Tibial nerve (tissue), 4 donors: Measurements from ENCODE around the gene ISG20. TPM values are rescaled to one million over a fixed set of nuclear protein-coding genes. Genes with fewer than 3 reads are reported as not detected.

Experiments used
- DNase-seq, 2 donors: peaks; one replicate each; pipeline ENCODE4 v3.0.0-alpha.2; 2019; ENCODE audit warnings: low spot score in 2 of 2
- H3K27ac ChIP-seq, 4 donors: fragments of 200-600 bp; sonication (generic) in 3 of 4; one replicate each; pipeline ENCODE4 v1.5.1; 2017 to 2019; ENCODE audit warnings: mild to moderate bottlenecking in 1 of 4
- H3K27me3 ChIP-seq, 2 donors: fragments of 200-600 bp; sonication (generic) in 1 of 2; one replicate each; pipeline versions ENCODE4 v1.5.1 to v1.6.0; 2017 to 2019
- H3K36me3 ChIP-seq, 3 donors: fragments of 200-600 bp; sonication (generic); one replicate each; pipeline ENCODE4 v1.5.1; 2018 to 2019
- H3K4me1 ChIP-seq, 4 donors: fragments of 200-600 bp; sonication (generic) in 3 of 4; one replicate each; pipeline ENCODE4 v1.5.1; 2017 to 2019
- H3K4me3 ChIP-seq, 4 donors: fragments of 200-600 bp; sonication (generic) in 3 of 4; one replicate each; pipeline ENCODE4 v1.5.1; 2017 to 2019; ENCODE audit warnings: mild to moderate bottlenecking in 1 of 4, moderate library complexity in 1 of 4
- H3K9me3 ChIP-seq, 4 donors: fragments of 200-600 bp; sonication (generic) in 3 of 4; one replicate each; pipeline ENCODE4 v1.5.1; 2017 to 2019
- EP300 ChIP-seq, 2 donors: sonication (generic); formaldehyde crosslinking; IDR thresholded peaks; one replicate each; pipeline ENCODE4 v1.6.1; 2017; ENCODE audit warnings: antibody characterized with exemption in 2 of 2, mild to moderate bottlenecking in 1 of 2
- POLR2A ChIP-seq, 2 donors: fragments of 450-650 bp; IDR thresholded peaks; one replicate each; pipeline ENCODE4 v1.6.1; 2017; ENCODE audit warnings: antibody characterized with exemption in 2 of 2, mild to moderate bottlenecking in 2 of 2, moderate library complexity in 2 of 2
- WGBS, 2 donors: methylation state at CpG; one replicate each; pipeline ENCODE4 v1.1.5; 2018; 5-methylcytosine and 5-hydroxymethylcytosine counted together
- total RNA-seq, 4 donors: library from RNA; depleted of rRNA; stranded (reverse); fragments of >200 nt; gene quantifications; one replicate each; pipeline ENCODE4 v1.1.0, GENCODE V29; 2016
- TF ChIP-seq, protein P1 (sequence below), 5 experiments: fragments of 200-600 bp in 3 of 5; fragments of 450-650 bp in 2 of 5; sonication (generic) in 3 of 5; IDR thresholded peaks; one replicate each; pipeline ENCODE4 v1.5.1; 2016 to 2019; ENCODE audit warnings: antibody characterized with exemption in 5 of 5, mild to moderate bottlenecking in 3 of 5, moderate library complexity in 2 of 5

The ISG20 gene
- total RNA-seq, 4 donors from 2014 or later, result 18.2 to 34.5 (median 23.8) TPM

DNA sequence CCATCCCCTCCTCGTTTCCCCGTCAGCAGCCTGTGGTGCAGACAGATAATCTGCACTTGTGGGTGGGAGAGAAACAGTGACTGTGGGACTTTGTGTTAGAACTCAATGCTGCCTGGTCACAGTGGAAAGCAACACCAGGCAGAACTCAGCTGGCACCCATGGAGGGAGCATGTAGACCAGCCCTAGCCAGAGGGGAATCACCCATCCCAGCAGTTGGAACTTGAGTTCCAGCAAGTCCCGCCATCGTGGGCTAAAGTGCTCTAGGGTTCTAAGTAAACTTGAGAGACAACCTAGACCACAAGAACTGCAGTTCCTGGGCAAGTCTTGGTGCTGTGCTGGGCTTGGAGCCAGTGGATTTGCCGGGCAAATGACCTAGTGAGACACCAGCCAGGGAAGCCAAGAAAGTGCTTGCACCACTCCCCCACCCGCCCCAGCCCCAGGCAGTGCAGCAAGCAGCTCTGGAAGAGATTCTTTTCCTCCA, 24.4 kb downstream of the ISG20 start:
- H3K36me3 ChIP-seq, result no peaks in the 10 kb centered on the region
- DNase-seq, result no peak
- H3K27me3 ChIP-seq, result no peaks in the 10 kb centered on the region
- H3K4me3 ChIP-seq, result no peak overlapping the region
- TF ChIP-seq, protein P1, sequence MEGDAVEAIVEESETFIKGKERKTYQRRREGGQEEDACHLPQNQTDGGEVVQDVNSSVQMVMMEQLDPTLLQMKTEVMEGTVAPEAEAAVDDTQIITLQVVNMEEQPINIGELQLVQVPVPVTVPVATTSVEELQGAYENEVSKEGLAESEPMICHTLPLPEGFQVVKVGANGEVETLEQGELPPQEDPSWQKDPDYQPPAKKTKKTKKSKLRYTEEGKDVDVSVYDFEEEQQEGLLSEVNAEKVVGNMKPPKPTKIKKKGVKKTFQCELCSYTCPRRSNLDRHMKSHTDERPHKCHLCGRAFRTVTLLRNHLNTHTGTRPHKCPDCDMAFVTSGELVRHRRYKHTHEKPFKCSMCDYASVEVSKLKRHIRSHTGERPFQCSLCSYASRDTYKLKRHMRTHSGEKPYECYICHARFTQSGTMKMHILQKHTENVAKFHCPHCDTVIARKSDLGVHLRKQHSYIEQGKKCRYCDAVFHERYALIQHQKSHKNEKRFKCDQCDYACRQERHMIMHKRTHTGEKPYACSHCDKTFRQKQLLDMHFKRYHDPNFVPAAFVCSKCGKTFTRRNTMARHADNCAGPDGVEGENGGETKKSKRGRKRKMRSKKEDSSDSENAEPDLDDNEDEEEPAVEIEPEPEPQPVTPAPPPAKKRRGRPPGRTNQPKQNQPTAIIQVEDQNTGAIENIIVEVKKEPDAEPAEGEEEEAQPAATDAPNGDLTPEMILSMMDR (IDR thresholded peaks at IDR 0.05), result no peak
- TF ChIP-seq EP300 (IDR thresholded peaks at IDR 0.05) (no peak), POLR2A (IDR thresholded peaks at IDR 0.05) (no peak)
- H3K27ac ChIP-seq, result peak overlapping the region in 1 of 4 donors; percentile 51
- 71 to 79% methylated on average over 6 of the region's 6 CpGs for WGBS, 2 donors
- peaks cover 0 to 29% (median 3%) of the 10 kb centered on the region in 4 donors for H3K4me1 ChIP-seq
- H3K9me3 ChIP-seq, result no peaks in the 10 kb centered on the region

DNA sequence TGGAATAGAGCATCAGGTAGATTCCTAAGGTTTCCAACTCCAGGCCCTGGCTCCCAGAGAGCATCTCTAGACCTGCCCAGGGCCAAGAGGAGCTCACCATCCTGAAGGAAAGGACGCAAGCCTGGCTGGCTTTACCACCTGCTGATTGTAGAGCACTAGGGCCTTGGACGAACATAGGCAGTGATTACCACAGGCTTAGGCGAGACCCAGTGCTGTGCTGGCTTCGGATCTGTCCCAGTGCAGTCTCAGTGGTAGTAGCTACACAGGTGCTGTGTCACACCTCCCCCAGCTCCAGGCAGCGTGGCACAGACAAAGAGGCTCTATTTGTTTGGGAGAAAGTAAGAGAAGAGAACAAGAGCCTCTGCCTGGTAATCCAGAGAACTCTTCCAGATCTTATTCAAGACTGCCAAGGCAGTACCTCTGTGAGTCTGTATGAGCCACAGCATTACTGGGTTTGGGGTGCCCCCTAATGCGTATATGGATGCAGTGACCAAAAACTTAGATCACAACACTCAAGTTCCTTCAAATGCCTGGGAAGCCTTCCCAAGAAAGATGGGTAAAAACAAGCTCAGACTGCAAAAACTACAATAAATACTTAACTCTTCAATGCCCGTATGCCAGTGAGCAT, 25.4 kb downstream of the ISG20 start:
- Histone ChIP-seq H3K27me3 (no peaks in the 10 kb centered on the region), H3K4me3 (no peak overlapping the region), H3K36me3 (no peaks in the 10 kb centered on the region), H3K27ac (peak overlapping the region in 1 of 4 donors; percentile 51), H3K9me3 (no peaks in the 10 kb centered on the region), H3K4me1 (peaks cover 0 to 25% (median 3%) of the 10 kb centered on the region in 4 donors)
- no peak for TF ChIP-seq EP300 (IDR thresholded peaks at IDR 0.05)
- TF ChIP-seq, protein P1 (IDR thresholded peaks at IDR 0.05), result peak; percentile 28 to 61 (median 40)
- TF ChIP-seq POLR2A (IDR thresholded peaks at IDR 0.05), result no peak
- DNase-seq, result no peak
- WGBS, 2 donors, result 78 to 80% methylated on average over 7 of the region's 7 CpGs

DNA sequence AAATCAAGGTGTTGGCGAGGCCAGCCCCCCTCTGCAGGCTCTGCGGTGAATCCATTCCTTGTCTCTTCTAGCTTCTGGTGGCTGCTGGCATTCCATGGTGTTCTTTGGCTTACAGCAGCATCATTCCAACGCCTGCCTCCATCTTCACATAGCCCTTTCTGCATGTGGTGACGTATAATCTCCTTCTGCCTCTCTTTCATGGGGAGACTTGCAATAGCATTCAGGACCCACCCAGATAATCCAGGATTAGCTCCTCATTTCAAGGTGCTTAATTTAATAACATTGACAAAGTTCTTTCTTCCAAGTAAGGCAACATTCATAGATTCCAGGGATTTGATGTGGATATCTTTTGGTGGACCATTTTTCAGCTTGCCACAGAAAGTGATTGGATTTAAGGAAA, 35.8 kb downstream of the ISG20 start:
- Histone ChIP-seq H3K4me1 (no peaks in the 10 kb centered on the region), H3K9me3 (peaks cover 0 to 7% (median 0%) of the 10 kb centered on the region in 4 donors), H3K27me3 (no peaks in the 10 kb centered on the region), H3K4me3 (no peak overlapping the region), H3K27ac (no peak overlapping the region), H3K36me3 (no peaks in the 10 kb centered on the region)
- TF ChIP-seq POLR2A (IDR thresholded peaks at IDR 0.05), result no peak
- TF ChIP-seq EP300 (IDR thresholded peaks at IDR 0.05), result no peak
- TF ChIP-seq, protein P1 (IDR thresholded peaks at IDR 0.05), result no peak
- 76 to 82% methylated on average over 4 of the region's 4 CpGs for WGBS, 2 donors
- no peak for DNase-seq

DNA sequence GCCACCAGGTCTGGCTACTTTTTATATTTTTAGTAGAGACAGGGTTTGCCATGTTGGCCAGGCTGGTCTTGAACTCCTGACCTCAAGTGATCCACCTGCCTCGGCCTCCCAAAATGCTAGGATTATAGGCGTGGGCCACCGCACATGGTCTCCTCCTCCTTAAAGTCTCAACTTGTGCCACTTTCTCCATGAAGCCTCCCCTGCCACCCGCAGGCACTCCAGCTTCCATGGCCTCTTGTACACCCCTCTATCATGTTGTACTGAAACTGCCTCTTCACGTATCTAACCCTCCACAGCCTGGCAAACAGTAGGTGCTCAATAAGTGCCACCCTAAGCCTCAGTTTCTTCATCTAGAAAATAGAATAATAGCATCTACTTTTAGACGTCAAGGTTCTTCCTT, 39.9 kb downstream of the ISG20 start:
- H3K27ac ChIP-seq, result no peak overlapping the region
- H3K36me3 ChIP-seq, result no peaks in the 10 kb centered on the region
- TF ChIP-seq POLR2A (IDR thresholded peaks at IDR 0.05), result no peak
- WGBS, 2 donors, result 96% methylated on average over 6 of the region's 6 CpGs
- H3K4me3 ChIP-seq, result no peak overlapping the region
- H3K27me3 ChIP-seq, result no peaks in the 10 kb centered on the region
- H3K4me1 ChIP-seq, result no peaks in the 10 kb centered on the region
- no peak for DNase-seq
- no peaks in the 10 kb centered on the region for H3K9me3 ChIP-seq

DNA sequence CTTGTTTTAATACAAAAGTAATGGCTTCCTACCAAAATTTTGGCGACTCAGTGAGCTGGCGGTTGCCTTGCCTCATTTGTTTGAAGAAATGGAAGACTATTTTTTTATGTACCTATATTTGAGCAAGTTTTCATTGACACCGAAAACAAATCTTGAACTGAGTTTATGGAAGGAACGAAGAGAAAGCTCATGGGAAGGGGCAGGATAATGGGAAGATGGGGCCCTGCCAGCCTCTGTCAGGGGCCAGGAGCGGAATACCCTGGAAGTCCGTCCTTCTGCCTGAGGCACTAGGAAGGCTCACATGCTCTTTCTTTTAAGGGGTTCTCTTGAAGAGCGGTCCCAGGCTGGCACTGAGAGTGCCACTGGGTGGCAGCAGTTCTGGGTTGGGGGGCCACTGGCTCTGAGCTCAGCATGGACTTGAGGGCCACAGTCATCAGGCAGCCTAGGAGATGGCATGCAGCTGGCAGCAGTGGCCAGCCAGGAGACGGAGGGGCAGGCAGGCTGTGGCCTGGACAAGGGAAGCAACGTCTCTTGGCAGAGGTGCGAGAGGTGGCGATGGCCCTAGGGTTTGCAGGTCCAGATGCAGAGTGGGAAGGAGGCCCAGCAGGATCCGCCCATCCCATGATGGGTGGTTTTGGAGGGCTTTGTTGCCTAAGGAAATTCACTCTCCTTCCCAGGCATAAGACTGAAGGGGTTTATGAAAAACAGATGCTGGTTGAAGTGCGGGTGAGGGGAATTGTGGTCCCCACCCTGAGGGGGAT, 41.6 kb downstream of the ISG20 start:
- Histone ChIP-seq H3K4me1 (no peaks in the 10 kb centered on the region), H3K36me3 (no peaks in the 10 kb centered on the region), H3K27ac (no peak overlapping the region), H3K27me3 (no peaks in the 10 kb centered on the region), H3K4me3 (no peak overlapping the region), H3K9me3 (no peaks in the 10 kb centered on the region)
- DNase-seq, result no peak
- WGBS, 2 donors, result 83 to 86% methylated on average over 13 of the region's 13 CpGs
- TF ChIP-seq EP300 (IDR thresholded peaks at IDR 0.05) (no peak), POLR2A (IDR thresholded peaks at IDR 0.05) (no peak)
- TF ChIP-seq, protein P1 (IDR thresholded peaks at IDR 0.05), result no peak
